ENCODE data around the gene PRPS1.

PRPS1 gene

GRCh38 chrX:107686792-107687191, 58.5 kb downstream of the PRPS1 start:
- no peaks in the 10 kb centered on the region for H3K9me3 ChIP-seq (ENCODE audit: control insufficient read depth, insufficient read depth, low read depth, low read length)
- no peak overlapping the region for H3K27ac ChIP-seq (ENCODE audit: extremely low read depth, low read depth, low read length)
- ChIA-PET CTCF (interaction anchor here (0.7 to 1.7 kb wide), 6 partner anchors 8 to 34 kb away, joined by 3 to 6 read pairs (median 3); no protein-coding TSS in a partner anchor), POLR2A (interaction anchor here (0.9 to 1.8 kb wide), 5 partner anchors 11 to 45 kb away, joined by 3 to 7 read pairs (median 5); no protein-coding TSS in a partner anchor)
- H3K4me3 ChIP-seq (ENCODE audit: low read depth, low read length): no peak overlapping the region
- H3K36me3 ChIP-seq (ENCODE audit: control insufficient read depth in 2 of 2, insufficient read depth in 1 of 2, low read length in 2 of 2): no peaks in the 10 kb centered on the region
- TF ChIP-seq ZNF366 (tag by site-specific recombination; conservative IDR thresholded peaks at IDR 0.05) (no peak), ZBTB44 (tag by site-specific recombination; IDR thresholded peaks at IDR 0.05) (no peak), GLIS1 (tag by site-specific recombination; IDR thresholded peaks at IDR 0.05) (no peak), ZSCAN30 (tag by site-specific recombination; IDR thresholded peaks at IDR 0.05) (no peak), PRDM4 (tag by site-specific recombination; IDR thresholded peaks at IDR 0.05) (no peak), ZNF623 (tag by site-specific recombination; IDR thresholded peaks at IDR 0.05) (no peak), ZBTB7A (tag by site-specific recombination; IDR thresholded peaks at IDR 0.05; ENCODE audit: low read depth) (no peak), ZBTB1 (tag by site-specific recombination; IDR thresholded peaks at IDR 0.05) (no peak), ZNF837 (tag by site-specific recombination; IDR thresholded peaks at IDR 0.05) (no peak), ZNF548 (tag by site-specific recombination; IDR thresholded peaks at IDR 0.05) (no peak), ZNF677 (tag by site-specific recombination; IDR thresholded peaks at IDR 0.05) (no peak)
- TF ChIP-seq, protein P1, sequence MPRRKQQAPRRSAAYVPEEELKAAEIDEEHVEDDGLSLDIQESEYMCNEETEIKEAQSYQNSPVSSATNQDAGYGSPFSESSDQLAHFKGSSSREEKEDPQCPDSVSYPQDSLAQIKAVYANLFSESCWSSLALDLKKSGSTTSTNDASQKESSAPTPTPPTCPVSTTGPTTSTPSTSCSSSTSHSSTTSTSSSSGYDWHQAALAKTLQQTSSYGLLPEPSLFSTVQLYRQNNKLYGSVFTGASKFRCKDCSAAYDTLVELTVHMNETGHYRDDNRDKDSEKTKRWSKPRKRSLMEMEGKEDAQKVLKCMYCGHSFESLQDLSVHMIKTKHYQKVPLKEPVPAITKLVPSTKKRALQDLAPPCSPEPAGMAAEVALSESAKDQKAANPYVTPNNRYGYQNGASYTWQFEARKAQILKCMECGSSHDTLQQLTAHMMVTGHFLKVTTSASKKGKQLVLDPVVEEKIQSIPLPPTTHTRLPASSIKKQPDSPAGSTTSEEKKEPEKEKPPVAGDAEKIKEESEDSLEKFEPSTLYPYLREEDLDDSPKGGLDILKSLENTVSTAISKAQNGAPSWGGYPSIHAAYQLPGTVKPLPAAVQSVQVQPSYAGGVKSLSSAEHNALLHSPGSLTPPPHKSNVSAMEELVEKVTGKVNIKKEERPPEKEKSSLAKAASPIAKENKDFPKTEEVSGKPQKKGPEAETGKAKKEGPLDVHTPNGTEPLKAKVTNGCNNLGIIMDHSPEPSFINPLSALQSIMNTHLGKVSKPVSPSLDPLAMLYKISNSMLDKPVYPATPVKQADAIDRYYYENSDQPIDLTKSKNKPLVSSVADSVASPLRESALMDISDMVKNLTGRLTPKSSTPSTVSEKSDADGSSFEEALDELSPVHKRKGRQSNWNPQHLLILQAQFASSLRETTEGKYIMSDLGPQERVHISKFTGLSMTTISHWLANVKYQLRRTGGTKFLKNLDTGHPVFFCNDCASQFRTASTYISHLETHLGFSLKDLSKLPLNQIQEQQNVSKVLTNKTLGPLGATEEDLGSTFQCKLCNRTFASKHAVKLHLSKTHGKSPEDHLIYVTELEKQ (tag by site-specific recombination; IDR thresholded peaks at IDR 0.05; ENCODE audit: borderline replicate concordance): no peak
- TF ChIP-seq, protein P2, sequence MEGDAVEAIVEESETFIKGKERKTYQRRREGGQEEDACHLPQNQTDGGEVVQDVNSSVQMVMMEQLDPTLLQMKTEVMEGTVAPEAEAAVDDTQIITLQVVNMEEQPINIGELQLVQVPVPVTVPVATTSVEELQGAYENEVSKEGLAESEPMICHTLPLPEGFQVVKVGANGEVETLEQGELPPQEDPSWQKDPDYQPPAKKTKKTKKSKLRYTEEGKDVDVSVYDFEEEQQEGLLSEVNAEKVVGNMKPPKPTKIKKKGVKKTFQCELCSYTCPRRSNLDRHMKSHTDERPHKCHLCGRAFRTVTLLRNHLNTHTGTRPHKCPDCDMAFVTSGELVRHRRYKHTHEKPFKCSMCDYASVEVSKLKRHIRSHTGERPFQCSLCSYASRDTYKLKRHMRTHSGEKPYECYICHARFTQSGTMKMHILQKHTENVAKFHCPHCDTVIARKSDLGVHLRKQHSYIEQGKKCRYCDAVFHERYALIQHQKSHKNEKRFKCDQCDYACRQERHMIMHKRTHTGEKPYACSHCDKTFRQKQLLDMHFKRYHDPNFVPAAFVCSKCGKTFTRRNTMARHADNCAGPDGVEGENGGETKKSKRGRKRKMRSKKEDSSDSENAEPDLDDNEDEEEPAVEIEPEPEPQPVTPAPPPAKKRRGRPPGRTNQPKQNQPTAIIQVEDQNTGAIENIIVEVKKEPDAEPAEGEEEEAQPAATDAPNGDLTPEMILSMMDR (tag by site-specific recombination; IDR thresholded peaks at IDR 0.05): no peak
- TF ChIP-seq, protein P3, sequence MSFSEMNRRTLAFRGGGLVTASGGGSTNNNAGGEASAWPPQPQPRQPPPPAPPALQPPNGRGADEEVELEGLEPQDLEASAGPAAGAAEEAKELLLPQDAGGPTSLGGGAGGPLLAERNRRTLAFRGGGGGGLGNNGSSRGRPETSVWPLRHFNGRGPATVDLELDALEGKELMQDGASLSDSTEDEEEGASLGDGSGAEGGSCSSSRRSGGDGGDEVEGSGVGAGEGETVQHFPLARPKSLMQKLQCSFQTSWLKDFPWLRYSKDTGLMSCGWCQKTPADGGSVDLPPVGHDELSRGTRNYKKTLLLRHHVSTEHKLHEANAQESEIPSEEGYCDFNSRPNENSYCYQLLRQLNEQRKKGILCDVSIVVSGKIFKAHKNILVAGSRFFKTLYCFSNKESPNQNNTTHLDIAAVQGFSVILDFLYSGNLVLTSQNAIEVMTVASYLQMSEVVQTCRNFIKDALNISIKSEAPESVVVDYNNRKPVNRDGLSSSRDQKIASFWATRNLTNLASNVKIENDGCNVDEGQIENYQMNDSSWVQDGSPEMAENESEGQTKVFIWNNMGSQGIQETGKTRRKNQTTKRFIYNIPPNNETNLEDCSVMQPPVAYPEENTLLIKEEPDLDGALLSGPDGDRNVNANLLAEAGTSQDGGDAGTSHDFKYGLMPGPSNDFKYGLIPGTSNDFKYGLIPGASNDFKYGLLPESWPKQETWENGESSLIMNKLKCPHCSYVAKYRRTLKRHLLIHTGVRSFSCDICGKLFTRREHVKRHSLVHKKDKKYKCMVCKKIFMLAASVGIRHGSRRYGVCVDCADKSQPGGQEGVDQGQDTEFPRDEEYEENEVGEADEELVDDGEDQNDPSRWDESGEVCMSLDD (tag by site-specific recombination; IDR thresholded peaks at IDR 0.05): no peak
- peaks cover 2% of the 10 kb centered on the region; the same call in 1 of the 2 replicates for H3K4me1 ChIP-seq (ENCODE audit: control insufficient read depth, insufficient read depth, low read length)

All from HEK293 (cell line).